Forelimb muscle (tissue), 1 donor: ENCODE measurements around the gene NUDT13. TPM values are rescaled to one million over a fixed set of nuclear protein-coding genes. Genes with fewer than 3 reads are reported as not detected.

Experiments
- DNase-seq: peaks from one replicate; pipeline ENCODE4 v3.0.0-alpha.2; 2013; ENCODE audit warnings: low read depth
- polyA plus RNA-seq: library from polyadenylated mRNA; unstranded; fragments of 120-200 nt; gene quantifications from one replicate; pipeline ENCODE4 v1.2.1, GENCODE V29; 2013; ENCODE audit not compliant: insufficient read length

NUDT13 gene
- polyA plus RNA-seq, 1 donor = 4.0 TPM

- no peak for DNase-seq
These were observed 52.8 kb downstream of the NUDT13 start for GRCh38 chr10:73163096-73163495.

GRCh38 chr10:73166972-73167371 lies 56.7 kb downstream of the NUDT13 start:
- DNase-seq = no peak

DNA sequence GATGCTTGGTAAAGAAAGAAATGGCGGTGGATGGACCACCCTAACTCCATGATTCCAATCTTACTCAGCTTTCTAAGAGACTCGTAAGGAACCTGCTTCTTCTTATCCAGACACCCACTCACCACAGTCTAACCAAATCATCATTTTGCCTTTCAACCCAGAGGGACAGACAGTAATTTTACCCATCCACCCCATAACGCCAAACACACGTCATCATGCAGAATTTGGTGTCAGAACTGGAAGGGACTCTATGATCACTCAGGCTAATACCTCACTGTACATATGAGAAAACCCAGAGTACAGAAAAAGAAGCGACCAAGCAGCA lies 57.2 kb downstream of the NUDT13 start:
- DNase-seq = peak; percentile 14

- DNase-seq = peak; percentile 89
These were observed 57.7 kb downstream of the NUDT13 start, which contains the start of the genes ECD and FAM149B1 for GRCh38 chr10:73167783-73168464. ECD (minus strand) TSS chr10:73168008; CDS start chr10:73163937, 4,071 bp downstream. FAM149B1 (plus strand) TSS chr10:73168119; CDS start chr10:73168340, 221 bp downstream.

DNA sequence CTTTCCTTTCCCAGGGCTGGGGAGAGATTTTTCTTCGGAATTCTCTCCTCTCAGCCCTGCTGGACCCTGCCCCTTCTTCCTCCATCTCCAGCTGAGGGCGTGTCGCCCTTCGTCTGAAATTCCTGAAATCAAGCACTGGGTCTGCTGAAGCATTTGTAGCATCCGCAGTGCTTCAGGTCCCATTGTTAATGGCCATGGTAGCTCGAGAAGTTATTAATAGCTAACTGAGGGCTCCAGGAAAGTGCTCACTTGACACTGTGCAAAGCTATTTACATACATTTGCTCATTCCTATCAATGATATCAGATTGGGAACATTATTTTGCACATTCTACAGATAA lies 58.2 kb downstream of the NUDT13 start:
- DNase-seq = peak; percentile 8

DNA sequence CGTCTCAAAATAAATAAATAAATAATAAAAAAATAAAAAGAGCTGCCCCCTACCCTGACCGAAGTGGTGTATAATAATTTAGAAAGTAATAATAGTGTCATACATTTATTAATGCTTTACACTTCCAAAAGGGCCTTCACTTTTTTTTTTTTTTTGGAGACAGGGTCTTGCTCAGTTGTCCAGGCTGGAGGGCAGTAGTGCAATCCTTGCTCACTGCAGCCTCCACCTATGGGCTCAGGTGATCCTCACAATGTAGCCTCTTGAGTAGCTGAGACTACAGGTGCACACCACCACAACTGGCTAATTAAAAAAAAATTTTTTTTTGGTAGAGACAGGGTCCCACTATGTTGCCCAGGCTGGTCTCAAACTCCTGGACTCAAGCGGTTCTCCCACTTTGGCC lies 59.1 kb downstream of the NUDT13 start:
- no peak for DNase-seq

GRCh38 chr10:73172867-73173266 lies 62.6 kb downstream of the NUDT13 start:
- no peak for DNase-seq

GRCh38 chr10:73174148-73174925 lies 64.1 kb downstream of the NUDT13 start:
- DNase-seq = no peak

Other genes with a start within 250 kb of the NUDT13 start
- gene OIT3, start 216.7 kb upstream of the NUDT13 start, polyA plus RNA-seq = 7.6 TPM
- gene PLA2G12B, start 155.6 kb upstream of the NUDT13 start, polyA plus RNA-seq = 0.16 TPM
- gene P4HA1, start 13.6 kb upstream of the NUDT13 start, polyA plus RNA-seq = 46.6 TPM
- 21.0 TPM for gene ECD, start 57.6 kb downstream of the NUDT13 start, polyA plus RNA-seq
- gene FAM149B1, start 57.7 kb downstream of the NUDT13 start, polyA plus RNA-seq = 23.4 TPM
- 19.8 TPM for gene DNAJC9, start 136.8 kb downstream of the NUDT13 start, polyA plus RNA-seq
- gene MRPS16, start 142.2 kb downstream of the NUDT13 start, polyA plus RNA-seq = 67.4 TPM
- gene CFAP70, start 248.4 kb downstream of the NUDT13 start, polyA plus RNA-seq = 2.3 TPM